ENCODE results near the gene ATP5F1D. TPM values are rescaled to one million over a fixed set of nuclear protein-coding genes. Genes with fewer than 3 reads are reported as not detected.

Gene ATP5F1D
- total RNA-seq, 2 donors from 2014 or later = 156 to 157 TPM

DNA sequence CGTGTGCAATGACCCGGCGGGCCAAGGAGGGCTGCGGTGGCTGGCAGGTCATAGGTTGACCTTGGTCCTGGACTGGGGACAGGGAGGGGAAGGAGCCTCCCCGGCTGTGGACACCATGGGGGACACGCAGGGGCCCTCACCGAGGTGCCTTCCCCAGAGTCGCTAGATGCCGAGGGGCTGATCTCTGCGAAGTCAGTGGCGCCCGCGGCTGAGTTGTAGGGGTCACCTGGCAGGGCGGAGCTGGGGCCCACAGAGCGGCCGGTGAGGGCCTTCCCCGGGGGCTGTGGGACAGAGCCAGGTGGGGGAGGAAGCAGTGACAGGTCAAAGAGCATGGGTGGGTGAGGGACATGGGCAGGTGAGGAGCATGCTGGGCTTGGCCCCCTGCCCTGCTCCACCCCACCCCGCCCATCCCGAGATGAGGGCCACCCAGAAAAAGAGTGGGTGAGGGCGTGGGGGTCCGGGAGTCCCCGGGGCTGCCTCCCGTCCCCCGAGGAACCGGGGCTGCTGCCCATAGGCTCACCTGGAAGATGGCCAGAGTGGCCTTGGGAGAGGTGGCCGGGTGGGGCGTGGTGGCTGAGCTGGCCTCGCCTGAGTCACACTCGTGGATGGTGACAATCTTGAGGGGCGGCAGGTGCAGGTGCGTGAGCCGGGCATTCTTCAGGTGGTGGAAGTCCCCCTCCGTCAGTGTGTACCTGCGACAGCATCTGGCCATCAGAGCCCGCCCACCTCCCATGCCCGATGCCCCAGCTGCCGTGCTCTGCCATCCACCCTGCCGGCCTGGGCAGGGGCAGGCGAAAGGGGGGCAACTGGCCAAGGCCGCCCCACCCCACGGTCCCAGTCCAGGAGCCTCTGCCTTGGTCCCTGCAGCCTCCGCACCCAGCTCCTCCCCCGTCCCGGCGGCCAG is 7.2 kb upstream of the ATP5F1D start:
- ATAC-seq (no peak), DNase-seq (no peak)
- TF ChIP-seq POLR2A (IDR thresholded peaks at IDR 0.05) = no peak
- TF ChIP-seq, protein P1, sequence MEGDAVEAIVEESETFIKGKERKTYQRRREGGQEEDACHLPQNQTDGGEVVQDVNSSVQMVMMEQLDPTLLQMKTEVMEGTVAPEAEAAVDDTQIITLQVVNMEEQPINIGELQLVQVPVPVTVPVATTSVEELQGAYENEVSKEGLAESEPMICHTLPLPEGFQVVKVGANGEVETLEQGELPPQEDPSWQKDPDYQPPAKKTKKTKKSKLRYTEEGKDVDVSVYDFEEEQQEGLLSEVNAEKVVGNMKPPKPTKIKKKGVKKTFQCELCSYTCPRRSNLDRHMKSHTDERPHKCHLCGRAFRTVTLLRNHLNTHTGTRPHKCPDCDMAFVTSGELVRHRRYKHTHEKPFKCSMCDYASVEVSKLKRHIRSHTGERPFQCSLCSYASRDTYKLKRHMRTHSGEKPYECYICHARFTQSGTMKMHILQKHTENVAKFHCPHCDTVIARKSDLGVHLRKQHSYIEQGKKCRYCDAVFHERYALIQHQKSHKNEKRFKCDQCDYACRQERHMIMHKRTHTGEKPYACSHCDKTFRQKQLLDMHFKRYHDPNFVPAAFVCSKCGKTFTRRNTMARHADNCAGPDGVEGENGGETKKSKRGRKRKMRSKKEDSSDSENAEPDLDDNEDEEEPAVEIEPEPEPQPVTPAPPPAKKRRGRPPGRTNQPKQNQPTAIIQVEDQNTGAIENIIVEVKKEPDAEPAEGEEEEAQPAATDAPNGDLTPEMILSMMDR (IDR thresholded peaks at IDR 0.05) = no peak
- H3K9me3 ChIP-seq = no peaks in the 10 kb centered on the region
- no peaks in the 10 kb centered on the region for H3K36me3 ChIP-seq (replicated peaks in 1 of 2; ENCODE audit: insufficient read depth in 1 of 2, low read depth in 2 of 2)
- 77 to 81% methylated on average over 14 to 43 of the region's 45 CpGs for WGBS, 2 donors
- no peak overlapping the region for H3K27ac ChIP-seq
- intact Hi-C loops (cut with DNase I) = no loop called here
- H3K27me3 ChIP-seq = no peaks in the 10 kb centered on the region
- no peak overlapping the region for H3K4me3 ChIP-seq
- peaks cover 40% of the 10 kb centered on the region for H3K4me1 ChIP-seq

GRCh38 chr19:1234955-1235380 is 6.6 kb upstream of the ATP5F1D start:
- DNase-seq (no peak), ATAC-seq (no peak)

DNA sequence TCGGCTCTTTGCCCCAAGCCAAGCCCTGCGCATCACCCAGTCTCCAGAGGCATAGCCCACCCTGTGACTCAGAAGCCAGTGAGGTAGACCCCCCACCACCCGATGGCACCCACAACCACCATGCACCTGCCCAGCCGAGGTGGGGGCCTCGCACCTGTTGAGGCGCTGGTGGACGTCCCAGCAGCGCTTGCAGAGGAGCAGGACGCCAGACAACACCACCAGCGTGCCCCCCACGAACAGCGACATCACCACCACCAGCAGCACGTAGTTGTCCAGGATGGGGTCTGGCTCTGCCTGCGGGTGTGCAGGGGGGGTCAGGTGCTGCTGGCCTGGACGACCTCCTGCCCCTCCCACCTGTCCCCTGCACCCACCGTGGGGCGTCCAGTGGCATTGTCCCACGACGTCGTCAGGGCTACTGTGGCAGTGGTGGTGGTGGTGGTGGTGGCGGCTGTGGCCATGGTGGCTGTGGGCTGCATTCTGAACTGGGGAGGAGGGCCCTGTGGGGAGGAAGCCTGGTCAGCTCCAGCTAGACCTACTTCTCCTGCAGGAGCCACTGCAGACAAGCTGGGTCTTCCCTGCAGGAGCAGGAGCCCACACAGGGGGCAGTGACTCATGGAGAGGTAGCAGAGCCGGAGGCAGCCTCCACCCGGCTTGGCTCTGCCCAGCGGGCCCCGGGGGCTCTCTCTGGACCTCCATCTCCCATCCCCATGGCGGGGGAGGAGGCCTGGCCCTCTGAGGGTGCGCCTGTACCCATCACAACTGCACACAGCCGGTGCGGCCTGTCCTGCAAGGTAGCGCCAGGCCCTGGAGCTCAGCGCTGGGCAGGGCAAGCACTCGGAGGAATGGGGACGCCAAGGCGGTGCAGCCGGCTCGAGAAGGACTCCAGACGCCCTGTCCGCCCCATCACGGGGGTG is 5.7 kb upstream of the ATP5F1D start:
- Histone ChIP-seq H3K4me3 (no peak overlapping the region), H3K4me1 (peaks cover 52% of the 10 kb centered on the region), H3K27ac (no peak overlapping the region), H3K36me3 (replicated peaks in 1 of 2; ENCODE audit: insufficient read depth in 1 of 2, low read depth in 2 of 2) (no peaks in the 10 kb centered on the region), H3K27me3 (no peaks in the 10 kb centered on the region), H3K9me3 (no peaks in the 10 kb centered on the region)
- DNase-seq = no peak
- WGBS, 2 donors = 73 to 85% methylated on average over 4 to 28 of the region's 39 CpGs
- intact Hi-C loops (cut with DNase I) = no loop called here
- TF ChIP-seq POLR2A (IDR thresholded peaks at IDR 0.05) = no peak
- TF ChIP-seq, protein P1 (IDR thresholded peaks at IDR 0.05) = no peak
- ATAC-seq = no peak

More at GRCh38 chr19:1234955-1235380, 6.6 kb upstream of the ATP5F1D start:
- intact Hi-C loops (cut with DNase I) = no loop called here
- 84 to 88% methylated on average over 17 to 37 of the region's 43 CpGs for WGBS, 2 donors
- peaks cover 43% of the 10 kb centered on the region for H3K4me1 ChIP-seq
- no peaks in the 10 kb centered on the region for H3K9me3 ChIP-seq
- no peak overlapping the region for H3K27ac ChIP-seq
- TF ChIP-seq, protein P1 (IDR thresholded peaks at IDR 0.05) = no peak
- TF ChIP-seq POLR2A (IDR thresholded peaks at IDR 0.05) = no peak
- H3K36me3 ChIP-seq (replicated peaks in 1 of 2; ENCODE audit: insufficient read depth in 1 of 2, low read depth in 2 of 2) = no peaks in the 10 kb centered on the region
- no peaks in the 10 kb centered on the region for H3K27me3 ChIP-seq
- H3K4me3 ChIP-seq = no peak overlapping the region

- H3K27me3 ChIP-seq = no peaks in the 10 kb centered on the region
- H3K36me3 ChIP-seq (replicated peaks in 1 of 2; ENCODE audit: insufficient read depth in 1 of 2, low read depth in 2 of 2) = no peaks in the 10 kb centered on the region
- 18% methylated on average over 40 of the region's 42 CpGs; no CpG with 5 or more reads in 1 of the 2 donors for WGBS, 2 donors
- intact Hi-C loops (cut with DNase I) = no loop called here
- no peak overlapping the region for H3K27ac ChIP-seq
- ATAC-seq (no peak), DNase-seq (no peak)
- H3K9me3 ChIP-seq = no peaks in the 10 kb centered on the region
- H3K4me1 ChIP-seq = peaks cover 58% of the 10 kb centered on the region
- TF ChIP-seq, protein P1 (IDR thresholded peaks at IDR 0.05) = no peak
- H3K4me3 ChIP-seq = no peak overlapping the region
Observed at GRCh38 chr19:1236576-1236975, 5.0 kb upstream of the ATP5F1D start.

Measured in body of pancreas (tissue), 4 donors.